GM19438 (cell line): ENCODE measurements around the gene PIP5K1C.
"Not testable (repeated sequence)": the region's sequence is repeated elsewhere in the genome, so short reads cannot be mapped to it uniquely, and the experiment has no call there.

ENCODE experiments used
- ATAC-seq: cut with Tn5 transposase; IDR thresholded peaks from one replicate; pipeline ENCODE4 v1.9.1; 2021; ENCODE audit warnings: low read depth; ENCODE audit not compliant: unreplicated experiment

The PIP5K1C gene

DNA sequence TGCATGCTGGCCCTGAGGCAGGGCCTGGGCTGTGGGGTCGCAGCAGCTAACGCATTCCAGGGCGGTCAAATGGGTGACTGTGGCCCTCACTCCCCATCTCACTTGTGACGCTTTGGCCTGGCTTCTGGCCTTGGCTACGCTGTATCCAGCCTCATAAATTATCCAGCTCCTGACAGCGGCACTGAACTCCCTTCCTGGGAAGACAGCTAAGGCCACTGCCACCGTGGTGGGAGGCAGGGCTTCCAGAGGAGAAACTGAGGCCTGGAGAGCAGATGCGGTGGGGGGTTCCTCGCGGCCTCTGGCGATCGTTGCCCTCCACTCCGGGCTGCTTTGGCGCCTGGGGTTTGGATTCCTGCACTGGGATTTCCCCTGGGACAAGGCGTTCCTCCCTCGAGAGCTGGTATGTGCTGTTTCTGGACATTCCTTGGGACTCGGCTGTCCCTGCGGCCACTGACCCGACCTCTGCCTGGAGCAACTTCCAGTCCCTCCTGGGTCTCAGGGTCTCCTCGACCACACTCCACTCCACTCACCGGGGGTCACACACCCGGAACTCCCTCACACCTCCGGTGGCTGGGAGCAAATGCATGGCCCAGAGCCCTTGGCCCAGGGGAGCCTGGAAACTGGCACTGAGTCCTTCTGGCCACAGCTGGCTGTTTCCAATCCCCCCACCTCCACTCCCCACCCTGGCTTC is 97.0 kb downstream of the PIP5K1C start:
- no peak for ATAC-seq

DNA sequence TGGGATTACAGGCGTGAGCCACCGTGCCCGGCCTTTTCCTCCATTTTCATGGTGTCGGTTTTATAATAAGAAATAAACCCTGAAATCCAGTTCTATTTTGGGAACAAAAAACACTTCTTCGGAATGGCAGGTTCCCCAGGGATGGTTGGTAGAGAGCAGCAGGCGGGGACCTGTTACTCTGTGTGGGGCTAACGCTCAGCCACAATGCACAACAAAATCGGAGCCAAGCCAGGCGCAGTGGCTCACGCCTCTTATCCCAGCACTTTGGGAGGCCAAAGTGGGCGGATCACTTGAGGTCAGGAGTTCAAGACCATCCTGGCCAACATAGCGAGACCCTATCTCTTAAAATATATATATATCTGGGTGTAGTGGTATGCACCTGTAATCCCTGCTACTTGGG is 99.2 kb downstream of the PIP5K1C start:
- no peak for ATAC-seq

GRCh38 chr19:3599776-3600187 is 100.5 kb downstream of the PIP5K1C start:
- ATAC-seq: no peak

DNA sequence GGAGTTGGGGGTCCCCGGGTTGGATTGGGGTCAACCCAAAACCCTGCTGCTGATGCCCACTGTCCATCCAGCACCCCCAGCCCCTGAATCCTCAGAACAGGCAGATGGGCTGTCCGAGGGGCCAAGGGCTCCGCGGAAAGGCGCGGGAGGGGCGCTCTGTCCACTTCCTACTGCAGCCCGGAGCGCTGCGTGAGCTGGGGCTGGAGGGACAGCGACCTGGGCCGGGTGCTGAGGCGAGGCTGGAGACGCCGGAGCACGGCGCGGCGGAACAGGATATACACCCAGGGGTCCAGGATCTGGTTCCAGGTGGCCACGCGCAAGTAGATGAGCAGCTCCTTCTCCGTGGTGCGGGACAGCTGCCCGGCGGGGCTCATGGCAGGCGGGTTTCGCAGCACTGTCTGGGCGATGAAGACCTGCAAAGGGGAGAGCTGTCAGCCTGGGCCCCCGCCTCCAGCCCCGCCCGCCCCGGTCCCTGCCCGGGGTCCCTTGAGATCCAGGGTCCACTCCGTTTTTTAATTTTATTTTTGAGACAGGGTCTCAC is 104.7 kb downstream of the PIP5K1C start:
- no peak for ATAC-seq

GRCh38 chr19:3593156-3593555 is 107.1 kb downstream of the PIP5K1C start:
- ATAC-seq: no peak

DNA sequence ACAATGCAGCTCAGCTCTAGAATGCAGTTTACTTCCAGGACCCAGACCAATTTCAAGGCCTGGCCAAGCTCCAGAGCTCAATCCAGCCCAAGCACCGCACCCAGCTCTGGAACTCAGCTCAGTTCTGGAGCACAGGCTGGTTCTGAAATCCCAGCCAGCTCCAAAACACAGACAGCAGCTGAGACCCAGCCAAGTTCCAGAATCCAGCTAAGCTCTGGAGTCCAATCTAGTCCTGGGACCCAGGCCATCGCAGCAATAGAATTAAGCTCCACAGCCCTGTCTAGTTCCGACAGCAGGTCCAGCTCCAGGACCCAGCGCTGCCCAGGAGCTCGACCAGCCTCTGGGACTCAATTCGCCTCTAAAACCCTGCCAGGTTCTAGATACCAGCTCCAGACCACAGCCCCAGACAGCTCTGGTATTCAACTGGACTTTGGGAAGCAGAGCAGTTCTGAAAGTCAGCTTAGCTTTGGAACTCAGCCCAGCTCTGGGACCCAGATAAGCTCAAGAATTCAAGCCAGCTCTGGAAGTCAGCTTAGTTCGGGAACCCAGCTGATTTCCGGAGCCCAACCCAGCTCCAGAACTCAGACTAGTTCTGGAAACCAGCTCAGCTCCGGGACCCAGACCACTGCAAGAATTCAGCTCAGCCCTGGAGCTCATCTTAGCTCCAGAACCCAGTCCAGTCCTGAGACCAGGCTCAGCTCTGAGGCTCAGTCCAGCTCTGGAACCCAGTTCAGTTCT is 108.2 kb downstream of the PIP5K1C start:
- ATAC-seq: no peak

GRCh38 chr19:3590991-3591659 is 109.1 kb downstream of the PIP5K1C start:
- no peak for ATAC-seq

- no peak for ATAC-seq
These were observed 110.3 kb downstream of the PIP5K1C start for GRCh38 chr19:3589949-3590348.

DNA sequence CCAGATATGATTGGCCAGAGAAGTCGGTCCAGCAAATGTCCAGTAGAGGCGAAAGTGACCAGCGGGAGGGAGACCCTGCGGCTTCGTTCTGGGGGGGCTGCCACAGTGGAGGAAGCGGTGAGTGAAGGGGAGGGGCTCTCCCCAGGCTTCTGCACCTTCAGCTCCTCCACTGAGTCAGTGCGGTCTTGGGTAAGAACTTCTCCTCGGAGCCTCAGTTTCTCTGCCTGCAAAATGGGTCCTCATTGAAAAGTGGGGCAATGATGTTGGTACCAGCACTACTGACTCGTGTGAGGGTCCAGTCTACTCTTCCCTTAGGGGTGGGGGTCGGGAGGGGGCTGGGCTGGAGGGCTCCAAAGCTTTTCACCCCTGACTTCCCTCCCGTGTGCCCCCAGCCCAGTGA is 110.8 kb downstream of the PIP5K1C start:
- no peak for ATAC-seq

DNA sequence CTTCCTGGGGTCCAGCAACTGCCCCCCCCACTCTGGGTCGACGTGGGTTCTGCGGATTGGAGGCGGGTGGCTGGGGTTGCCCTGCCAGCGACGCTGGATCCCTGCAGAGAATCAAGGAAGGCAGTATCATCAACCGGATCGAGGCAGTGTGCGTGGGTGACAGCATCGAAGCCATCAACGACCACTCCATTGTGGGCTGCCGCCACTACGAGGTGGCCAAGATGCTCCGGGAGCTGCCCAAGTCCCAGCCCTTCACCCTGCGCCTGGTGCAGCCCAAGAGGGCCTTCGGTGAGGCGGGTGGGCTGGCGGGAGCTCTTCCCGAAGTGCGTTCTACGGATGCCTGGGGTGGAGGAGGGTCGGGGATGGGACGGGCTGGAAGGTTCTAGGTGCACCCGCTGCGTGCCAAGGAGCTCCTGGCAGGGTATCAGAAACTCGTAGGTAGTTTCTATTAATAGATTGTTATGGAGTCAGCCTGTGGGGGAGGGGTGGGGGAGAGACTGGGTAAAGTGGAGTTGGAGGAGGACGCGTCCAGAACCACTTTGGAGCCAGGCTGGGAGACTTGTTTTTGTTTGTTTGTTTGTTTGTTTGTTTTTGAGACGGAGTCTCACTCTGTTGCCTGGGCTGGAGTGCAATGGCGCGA is 113.4 kb downstream of the PIP5K1C start:
- ATAC-seq: no peak

DNA sequence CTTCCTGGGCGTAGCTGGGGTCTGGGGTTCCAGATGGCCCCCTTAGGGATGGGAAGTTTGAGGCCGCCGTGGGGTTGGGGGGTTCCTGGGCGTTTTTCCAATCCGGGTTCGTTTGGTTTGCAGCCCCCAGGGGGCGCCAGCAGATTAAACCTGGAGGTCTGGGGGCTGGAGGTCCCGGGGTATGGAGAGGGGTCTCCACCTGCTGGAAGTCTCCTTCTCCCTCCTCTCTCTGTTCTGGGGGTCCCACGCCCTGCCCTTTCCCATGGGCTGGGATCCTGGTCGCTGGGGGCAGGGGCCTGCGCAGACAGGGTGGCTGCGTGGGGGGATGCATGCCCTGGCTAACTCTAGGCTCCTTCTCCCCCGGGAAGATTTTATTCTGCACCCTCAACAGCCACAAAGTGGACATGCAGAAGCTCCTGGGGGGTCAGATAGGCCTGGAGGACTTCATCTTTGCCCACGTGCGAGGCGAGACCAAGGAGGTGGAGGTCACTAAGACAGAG is 114.1 kb downstream of the PIP5K1C start:
- ATAC-seq: no peak

- ATAC-seq: no peak
These were observed 114.8 kb downstream of the PIP5K1C start, which contains the start of gene GIPC3 for GRCh38 chr19:3585301-3586126. GIPC3 (plus strand) TSS chr19:3585478; CDS start chr19:3585598, 120 bp downstream.

DNA sequence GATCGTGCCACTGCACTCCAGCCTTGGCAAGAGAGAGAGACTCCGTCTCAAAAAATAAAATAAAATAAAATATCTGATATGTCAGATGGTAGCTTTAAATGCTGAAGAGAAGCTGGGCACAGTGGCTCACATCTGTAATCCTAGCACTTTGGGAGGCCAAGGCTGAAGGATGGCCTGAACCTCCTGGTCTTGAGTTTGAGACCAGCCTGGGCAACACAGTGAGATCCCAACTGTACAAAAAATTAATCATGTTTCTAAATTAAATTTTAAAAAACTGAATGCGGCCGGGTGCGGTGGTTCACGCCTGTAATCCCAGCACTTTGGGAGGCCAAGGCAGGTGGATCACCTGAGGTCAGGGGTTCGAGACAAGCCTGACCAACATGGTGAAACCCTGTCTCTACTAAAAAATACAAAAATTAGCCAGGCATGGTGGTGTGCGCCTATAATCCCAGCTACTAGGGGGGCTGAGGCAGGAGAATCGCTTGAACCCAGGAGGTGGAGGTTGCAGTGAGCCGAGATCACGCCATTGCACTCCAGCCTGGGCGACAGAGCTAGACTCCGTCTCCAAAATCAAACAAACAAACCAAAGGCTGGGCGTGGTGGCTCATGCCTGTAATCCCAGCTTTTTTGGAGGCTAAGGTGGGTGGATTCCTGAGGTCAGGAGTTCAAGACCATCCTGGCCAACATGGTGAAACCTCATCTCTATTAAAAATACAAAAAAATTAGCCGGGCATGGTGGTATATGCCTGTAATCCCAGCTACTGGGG is 116.0 kb downstream of the PIP5K1C start:
- ATAC-seq: not testable (repeated sequence)

DNA sequence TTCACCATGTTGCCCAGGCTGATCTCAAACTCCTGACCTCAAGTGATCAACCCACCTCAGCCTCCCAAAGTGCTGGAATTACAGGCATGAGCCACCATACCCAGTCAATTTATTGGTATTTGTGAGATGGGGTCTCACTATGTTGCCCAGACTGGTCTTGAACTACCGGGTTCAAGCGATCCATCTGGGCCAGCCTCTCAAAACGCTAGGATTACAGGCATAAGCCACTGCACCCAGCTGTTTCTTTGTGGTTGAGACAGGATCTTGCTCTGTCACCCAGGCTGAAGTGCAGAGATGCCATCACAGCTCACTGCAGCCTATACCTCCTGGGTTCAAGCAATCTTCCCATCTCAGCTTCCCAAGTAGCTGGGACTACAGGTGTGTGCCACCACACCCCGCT is 118.5 kb downstream of the PIP5K1C start:
- not testable (repeated sequence) for ATAC-seq
